Caco-2 (cell line): ENCODE data around the gene GIT2. TPM values are rescaled to one million over a fixed set of nuclear protein-coding genes. Genes with fewer than 3 reads are reported as not detected.
A peak's percentile ranks its signal among the peaks of the same experiment; 100 is the strongest.
"Not testable (repeated sequence)": the region's sequence is repeated elsewhere in the genome, so short reads cannot be mapped to it uniquely, and the experiment has no call there.

ENCODE experiments used
- BruUV-seq: library from RNA; stranded (reverse); fragments of 400-500 nt; replicated peaks from 2 replicates; lab custom pipeline; 2021; lab: Mats Ljungman, UMichigan
- CTCF ChIA-PET: fragments of 300-600 bp; sonication (Branson Sonifier 250); formaldehyde crosslinking; loops from one replicate; lab custom pipeline; 2022; ENCODE audit warnings: antibody characterized with exemption; lab: Charles Lee
- POLR2A ChIA-PET: fragments of 300-600 bp; sonication (Branson Sonifier 250); formaldehyde crosslinking; loops from one replicate; lab custom pipeline; 2022; ENCODE audit warnings: antibody characterized with exemption; lab: Charles Lee
- DNase-seq, 2 experiments: peaks; one replicate each; pipeline versions ENCODE4 v3.0.0 to v3.0.0-alpha.2; 2020 to 2022
- H3K27me3 ChIP-seq: replicated peaks from 2 replicates; pipeline ENCODE4 v1.6.0; 2011; ENCODE audit warnings: low read length; ENCODE audit not compliant: control insufficient read depth, insufficient read depth
- H3K36me3 ChIP-seq: 2 replicates; pipeline ENCODE4 v1.5.1; 2011; ENCODE audit warnings: low read length; ENCODE audit not compliant: control insufficient read depth, insufficient read depth
- H3K4me1 ChIP-seq: fragments of 250-450 bp; sonication (Bioruptor Pico); 2 replicates; pipeline ENCODE4 v1.5.1; 2020; ENCODE audit warnings: mild to moderate bottlenecking
- H3K4me3 ChIP-seq: 2 replicates; pipeline ENCODE4 v1.5.1; 2011; ENCODE audit warnings: low read depth, mild to moderate bottlenecking, control low read depth, low read length
- H3K9me3 ChIP-seq: fragments of 250-450 bp; sonication (Bioruptor Pico); 2 replicates; pipeline ENCODE4 v1.5.1; 2020; ENCODE audit warnings: mild to moderate bottlenecking, moderate library complexity
- H3K27ac Mint-ChIP-seq: one replicate; pipeline ENCODE4 v1.8.0; 2022; ENCODE audit warnings: mixed read lengths; ENCODE audit not compliant: unreplicated experiment
- H3K27me3 Mint-ChIP-seq: one replicate; pipeline ENCODE4 v1.8.0; 2022; ENCODE audit warnings: mixed read lengths; ENCODE audit not compliant: insufficient read depth, unreplicated experiment
- H3K36me3 Mint-ChIP-seq: one replicate; pipeline ENCODE4 v1.8.0; 2022; ENCODE audit warnings: mild to moderate bottlenecking, mixed read lengths; ENCODE audit not compliant: insufficient read depth, unreplicated experiment
- H3K4me1 Mint-ChIP-seq: one replicate; pipeline ENCODE4 v1.8.0; 2022; ENCODE audit warnings: low read depth, mixed read lengths; ENCODE audit not compliant: unreplicated experiment
- H3K4me3 Mint-ChIP-seq: one replicate; pipeline ENCODE4 v1.8.0; 2022; ENCODE audit warnings: mild to moderate bottlenecking, moderate library complexity, mixed read lengths; ENCODE audit not compliant: unreplicated experiment
- H3K9me3 Mint-ChIP-seq: one replicate; pipeline ENCODE4 v1.8.0; 2022; ENCODE audit warnings: mixed read lengths; ENCODE audit not compliant: unreplicated experiment
- CTCF ChIP-seq, 2 experiments: fragments of 200-600 bp in 1 of 2; IDR thresholded peaks; 1 replicate in 1 of 2; 2 replicates in 1 of 2; pipeline versions ENCODE4 v1.5.1 to v1.8.0; 2011 to 2022; ENCODE audit warnings: antibody characterized with exemption in 1 of 2, control low read depth in 1 of 2, inconsistent platforms in 1 of 2, low read depth in 1 of 2, low read length in 1 of 2, mild to moderate bottlenecking in 1 of 2, moderate library complexity in 1 of 2; ENCODE audit not compliant: insufficient read depth in 1 of 2, severe bottlenecking in 1 of 2, unreplicated experiment in 1 of 2
- intact Hi-C: fragments of 100-400 bp; cut with micrococcal nuclease; formaldehyde crosslinking; loops from one replicate; pipeline ENCODE4 v1.10.0; 2022; ENCODE audit not compliant: unreplicated experiment
- total RNA-seq: library from RNA; stranded (reverse); gene quantifications from 2 replicates; pipeline ENCODE4 v1.2.3, GENCODE V29; 2022

The GIT2 gene
- total RNA-seq, 1 experiment from 2014 or later = 29.3 TPM

GRCh38 chr12:109893261-109893995 lies 102.7 kb downstream of the GIT2 start:
- DNase-seq = no peak
- H3K27me3 Mint-ChIP-seq = peaks cover 4% of the 10 kb centered on the region
- H3K27ac Mint-ChIP-seq = no peak overlapping the region
- no peak for TF ChIP-seq CTCF (IDR thresholded peaks at IDR 0.05; ENCODE audit: insufficient read depth in 1 of 2, low read depth in 1 of 2, low read length in 1 of 2, severe bottlenecking in 1 of 2, unreplicated experiment in 1 of 2)
- BruUV-seq = no TSS peak
- no peaks in the 10 kb centered on the region for H3K36me3 Mint-ChIP-seq
- no peak overlapping the region for H3K4me3 Mint-ChIP-seq
- Histone ChIP-seq H3K9me3 (no peaks in the 10 kb centered on the region), H3K36me3 (no peaks in the 10 kb centered on the region), H3K4me3 (no peak overlapping the region), H3K27me3 (no peaks in the 10 kb centered on the region), H3K4me1 (no peaks in the 10 kb centered on the region)
- CTCF ChIA-PET = interaction anchor here (0.7 kb wide), 2 partner anchors 812 to 1535 kb away, joined by 3 to 8 read pairs; no protein-coding TSS in a partner anchor
- no peaks in the 10 kb centered on the region for H3K9me3 Mint-ChIP-seq
- POLR2A ChIA-PET = no interaction called here
- intact Hi-C loops = no loop called here
- no peaks in the 10 kb centered on the region for H3K4me1 Mint-ChIP-seq

GRCh38 chr12:109892748-109893147 lies 103.4 kb downstream of the GIT2 start:
- no peak for TF ChIP-seq CTCF (IDR thresholded peaks at IDR 0.05; ENCODE audit: insufficient read depth in 1 of 2, low read depth in 1 of 2, low read length in 1 of 2, severe bottlenecking in 1 of 2, unreplicated experiment in 1 of 2)
- H3K36me3 ChIP-seq = no peaks in the 10 kb centered on the region
- no peaks in the 10 kb centered on the region for H3K36me3 Mint-ChIP-seq
- intact Hi-C loops = no loop called here
- H3K4me1 Mint-ChIP-seq = no peaks in the 10 kb centered on the region
- DNase-seq = no peak
- no peaks in the 10 kb centered on the region for H3K27me3 ChIP-seq
- no TSS peak for BruUV-seq
- H3K9me3 Mint-ChIP-seq = no peaks in the 10 kb centered on the region
- H3K4me3 ChIP-seq = no peak overlapping the region
- no peak overlapping the region for H3K4me3 Mint-ChIP-seq
- POLR2A ChIA-PET = no interaction called here
- CTCF ChIA-PET = interaction anchor here (0.7 kb wide), 2 partner anchors 812 to 1535 kb away, joined by 3 to 8 read pairs; no protein-coding TSS in a partner anchor
- peaks cover 4% of the 10 kb centered on the region for H3K27me3 Mint-ChIP-seq
- H3K4me1 ChIP-seq = no peaks in the 10 kb centered on the region
- no peaks in the 10 kb centered on the region for H3K9me3 ChIP-seq
- no peak overlapping the region for H3K27ac Mint-ChIP-seq

GRCh38 chr12:109892165-109892715 lies 103.9 kb downstream of the GIT2 start:
- Mint-ChIP-seq H3K27me3 (peaks cover 4% of the 10 kb centered on the region), H3K4me1 (no peaks in the 10 kb centered on the region), H3K4me3 (no peak overlapping the region), H3K36me3 (peaks cover 4% of the 10 kb centered on the region), H3K9me3 (no peaks in the 10 kb centered on the region), H3K27ac (peak overlapping the region; percentile 42)
- DNase-seq = no peak
- Histone ChIP-seq H3K36me3 (no peaks in the 10 kb centered on the region), H3K4me1 (no peaks in the 10 kb centered on the region), H3K4me3 (no peak overlapping the region), H3K9me3 (no peaks in the 10 kb centered on the region), H3K27me3 (no peaks in the 10 kb centered on the region)
- no peak for TF ChIP-seq CTCF (IDR thresholded peaks at IDR 0.05; ENCODE audit: insufficient read depth in 1 of 2, low read depth in 1 of 2, low read length in 1 of 2, severe bottlenecking in 1 of 2, unreplicated experiment in 1 of 2)
- POLR2A ChIA-PET = no interaction called here
- intact Hi-C loops = no loop called here
- CTCF ChIA-PET = no interaction called here
- BruUV-seq = no TSS peak

- H3K4me1 ChIP-seq, H3K27me3 ChIP-seq, H3K36me3 Mint-ChIP-seq, H3K27me3 Mint-ChIP-seq, H3K4me3 ChIP-seq, DNase-seq, H3K36me3 ChIP-seq, intact Hi-C loops, BruUV-seq, H3K9me3 ChIP-seq, H3K4me1 Mint-ChIP-seq, POLR2A ChIA-PET, CTCF ChIA-PET, H3K4me3 Mint-ChIP-seq, H3K9me3 Mint-ChIP-seq: not testable (repeated sequence)
- H3K27ac Mint-ChIP-seq = peak overlapping the region; percentile 42
Observed at GRCh38 chr12:109891731-109892130, 104.4 kb downstream of the GIT2 start.
